ENCODE results near the gene CSNK2A1. TPM values are rescaled to one million over a fixed set of nuclear protein-coding genes. Genes with fewer than 3 reads are reported as not detected.

CSNK2A1 gene
- total RNA-seq, 2 experiments from 2014 or later: 154 to 155 TPM

DNA sequence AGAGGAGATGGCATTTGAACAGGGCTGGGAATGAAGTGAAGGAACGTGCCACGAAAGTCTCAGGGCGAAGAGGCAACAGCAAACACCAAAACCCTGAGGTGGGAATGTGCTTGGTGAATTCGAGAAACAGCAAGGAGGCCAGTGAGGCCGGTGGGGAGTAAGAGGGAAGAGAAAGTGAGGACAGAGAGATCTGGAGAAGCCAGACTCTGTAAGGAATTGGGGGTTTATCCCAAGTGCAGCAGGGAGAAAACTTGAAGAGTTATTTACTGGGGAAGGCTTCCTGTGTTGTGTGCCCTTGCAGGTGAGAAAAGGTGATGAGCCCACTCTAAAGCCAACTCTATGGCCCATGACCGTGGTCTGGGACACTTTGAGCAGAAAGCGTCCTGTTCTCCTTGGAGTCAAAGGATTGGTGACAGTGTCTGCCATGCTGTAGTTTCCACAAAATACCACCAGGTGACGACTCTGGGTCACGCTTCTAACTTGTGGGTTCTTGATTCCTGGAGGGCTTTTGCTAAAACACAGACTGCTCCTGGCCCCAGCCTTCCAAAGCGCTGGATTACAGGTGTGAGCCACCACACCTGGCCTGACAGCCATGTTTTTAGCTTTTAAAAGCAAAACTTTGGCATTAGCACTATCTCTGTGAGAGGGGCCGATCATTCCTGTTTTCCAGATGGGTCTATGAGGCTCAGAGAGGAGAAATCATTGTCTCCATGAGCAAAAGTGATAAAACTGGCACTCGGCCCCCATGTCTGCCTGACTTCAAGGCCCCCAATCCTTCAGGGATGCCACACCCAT lies 18.0 kb upstream of the CSNK2A1 start:
- intact Hi-C loops (cut with micrococcal nuclease): loop anchor here (1.0 kb wide), 1 partner anchor 84 kb away; no protein-coding TSS in a partner anchor
- peak; percentile 74 for DNase-seq
- Mint-ChIP-seq H3K4me3 (no peak overlapping the region), H3K27ac (no peak overlapping the region), H3K9me3 (no peaks in the 10 kb centered on the region), H3K4me1 (ENCODE audit: low read depth) (no peaks in the 10 kb centered on the region), H3K27me3 (peaks cover 13% of the 10 kb centered on the region), H3K36me3 (no peaks in the 10 kb centered on the region)
- ChIA-PET CTCF (interaction anchor here (0.6 to 4.5 kb wide), 18 partner anchors 9 to 200 kb away, joined by 3 to 99 read pairs (median 4); no protein-coding TSS in a partner anchor), POLR2A (interaction anchor here (0.9 kb wide), 1 partner anchor 18 kb away, joined by 3 read pairs; the partner anchor contains the start of gene CSNK2A1)

GRCh38 chr20:560680-561079 lies 17.1 kb upstream of the CSNK2A1 start:
- no peaks in the 10 kb centered on the region for H3K36me3 Mint-ChIP-seq
- no peaks in the 10 kb centered on the region for H3K4me1 Mint-ChIP-seq (ENCODE audit: low read depth)
- CTCF ChIA-PET: interaction anchor here (0.8 to 4.5 kb wide), 9 partner anchors 17 to 199 kb away, joined by 3 to 99 read pairs (median 4); no protein-coding TSS in a partner anchor
- H3K27me3 Mint-ChIP-seq: peaks cover 14% of the 10 kb centered on the region
- POLR2A ChIA-PET: no interaction called here
- H3K27ac Mint-ChIP-seq: no peak overlapping the region
- DNase-seq: no peak
- intact Hi-C loops (cut with micrococcal nuclease): loop anchor here (1.0 kb wide), 1 partner anchor 85 kb away; no protein-coding TSS in a partner anchor
- no peaks in the 10 kb centered on the region for H3K9me3 Mint-ChIP-seq
- H3K4me3 Mint-ChIP-seq: no peak overlapping the region

GRCh38 chr20:558117-558516 lies 14.5 kb upstream of the CSNK2A1 start:
- DNase-seq: no peak
- intact Hi-C loops (cut with micrococcal nuclease): no loop called here
- CTCF ChIA-PET: no interaction called here
- H3K27ac Mint-ChIP-seq: no peak overlapping the region
- no peaks in the 10 kb centered on the region for H3K4me1 Mint-ChIP-seq (ENCODE audit: low read depth)
- no peaks in the 10 kb centered on the region for H3K9me3 Mint-ChIP-seq
- POLR2A ChIA-PET: no interaction called here
- peaks cover 22% of the 10 kb centered on the region for H3K27me3 Mint-ChIP-seq
- H3K36me3 Mint-ChIP-seq: no peaks in the 10 kb centered on the region
- no peak overlapping the region for H3K4me3 Mint-ChIP-seq

DNA sequence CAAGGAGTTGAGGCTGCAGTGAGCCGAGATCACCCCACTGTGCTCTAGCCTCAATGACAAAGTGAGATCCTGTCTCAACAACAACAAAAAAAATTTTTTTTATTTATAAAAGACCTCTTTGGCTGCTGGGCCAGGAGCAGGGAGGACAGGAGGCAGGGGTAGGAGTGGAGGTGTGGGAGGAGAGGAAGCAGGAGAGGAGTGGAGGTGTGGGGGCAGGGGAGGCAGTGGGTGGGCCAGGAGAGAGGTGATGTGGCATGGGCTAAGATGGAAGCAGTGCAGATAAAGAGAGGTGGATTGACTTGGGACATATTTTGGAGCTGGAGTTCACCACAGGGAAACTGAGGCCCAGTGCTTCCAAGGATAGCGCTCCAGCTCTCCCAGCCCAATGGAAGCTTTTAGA lies 13.4 kb upstream of the CSNK2A1 start:
- Mint-ChIP-seq H3K4me1 (ENCODE audit: low read depth) (no peaks in the 10 kb centered on the region), H3K27ac (no peak overlapping the region), H3K27me3 (peaks cover 25% of the 10 kb centered on the region), H3K4me3 (no peak overlapping the region), H3K9me3 (no peaks in the 10 kb centered on the region), H3K36me3 (no peaks in the 10 kb centered on the region)
- ChIA-PET CTCF (interaction anchor here (1.9 kb wide), 1 partner anchor 88 kb away, joined by 6 read pairs; no protein-coding TSS in a partner anchor), POLR2A (no interaction called here)
- no peak for DNase-seq
- intact Hi-C loops (cut with micrococcal nuclease): no loop called here

- CTCF ChIA-PET: interaction anchor here (1.0 to 1.9 kb wide), 2 partner anchors 90 to 183 kb away, joined by 3 to 6 read pairs; no protein-coding TSS in a partner anchor
These were observed 12.4 kb upstream of the CSNK2A1 start for GRCh38 chr20:555976-556385.

DNA sequence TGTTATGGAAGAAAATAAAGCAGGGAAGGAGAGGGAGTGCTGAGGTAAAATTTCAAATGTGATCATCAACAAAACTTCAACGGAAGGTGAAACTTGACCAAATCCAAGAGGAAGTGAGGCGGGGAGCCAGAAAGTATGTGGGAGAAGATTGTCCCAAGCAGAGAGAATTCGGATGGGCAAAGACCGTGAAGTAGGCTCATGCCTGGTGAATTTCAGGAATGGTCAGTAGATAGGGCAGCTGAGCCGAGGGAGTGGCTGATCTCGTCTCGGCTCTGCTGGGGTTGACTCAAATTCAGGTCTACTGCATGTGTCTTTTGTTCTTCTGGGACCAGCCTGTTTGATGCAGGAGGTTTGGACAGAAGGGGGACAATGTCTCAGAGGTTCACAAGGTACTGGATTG lies 7.0 kb upstream of the CSNK2A1 start:
- Mint-ChIP-seq H3K36me3 (no peaks in the 10 kb centered on the region), H3K4me1 (ENCODE audit: low read depth) (no peaks in the 10 kb centered on the region), H3K9me3 (no peaks in the 10 kb centered on the region), H3K27me3 (peaks cover 27% of the 10 kb centered on the region), H3K27ac (no peak overlapping the region), H3K4me3 (no peak overlapping the region)
- no peak for DNase-seq
- CTCF ChIA-PET: interaction anchor here (0.6 to 3.1 kb wide), 2 partner anchors 13 to 95 kb away, joined by 6 to 12 read pairs; no protein-coding TSS in a partner anchor
- POLR2A ChIA-PET: no interaction called here
- intact Hi-C loops (cut with micrococcal nuclease): no loop called here

More at GRCh38 chr20:555976-556385, 12.4 kb upstream of the CSNK2A1 start:
- Mint-ChIP-seq H3K27me3 (peaks cover 25% of the 10 kb centered on the region), H3K9me3 (no peaks in the 10 kb centered on the region), H3K36me3 (no peaks in the 10 kb centered on the region), H3K4me3 (no peak overlapping the region), H3K4me1 (ENCODE audit: low read depth) (no peaks in the 10 kb centered on the region), H3K27ac (no peak overlapping the region)
- intact Hi-C loops (cut with micrococcal nuclease): no loop called here
- POLR2A ChIA-PET: no interaction called here
- no peak for DNase-seq

- no peaks in the 10 kb centered on the region for H3K4me1 Mint-ChIP-seq (ENCODE audit: low read depth)
- ChIA-PET POLR2A (no interaction called here), CTCF (interaction anchor here (0.6 to 3.1 kb wide), 3 partner anchors 12 to 195 kb away, joined by 5 to 12 read pairs (median 6); no protein-coding TSS in a partner anchor)
- no peak overlapping the region for H3K27ac Mint-ChIP-seq
- H3K27me3 Mint-ChIP-seq: peaks cover 22% of the 10 kb centered on the region
- H3K9me3 Mint-ChIP-seq: no peaks in the 10 kb centered on the region
- no peaks in the 10 kb centered on the region for H3K36me3 Mint-ChIP-seq
- intact Hi-C loops (cut with micrococcal nuclease): no loop called here
- DNase-seq: no peak
- no peak overlapping the region for H3K4me3 Mint-ChIP-seq
These were observed 6.3 kb upstream of the CSNK2A1 start for GRCh38 chr20:549722-550496.

GRCh38 chr20:548906-549305 lies 5.3 kb upstream of the CSNK2A1 start:
- Mint-ChIP-seq H3K36me3 (peaks cover 1% of the 10 kb centered on the region), H3K4me3 (no peak overlapping the region)
- POLR2A ChIA-PET: no interaction called here

GRCh38 chr20:547394-547793 lies 3.8 kb upstream of the CSNK2A1 start:
- POLR2A ChIA-PET: no interaction called here
- Mint-ChIP-seq H3K4me3 (no peak overlapping the region), H3K4me1 (ENCODE audit: low read depth) (peaks cover 15% of the 10 kb centered on the region), H3K36me3 (peaks cover 8% of the 10 kb centered on the region), H3K27ac (no peak overlapping the region), H3K9me3 (peaks cover 4% of the 10 kb centered on the region), H3K27me3 (peaks cover 17% of the 10 kb centered on the region)
- no peak for DNase-seq
- CTCF ChIA-PET: interaction anchor here (3.1 kb wide), 1 partner anchor 98 kb away, joined by 12 read pairs; no protein-coding TSS in a partner anchor
- intact Hi-C loops (cut with micrococcal nuclease): no loop called here

More at GRCh38 chr20:548906-549305, 5.3 kb upstream of the CSNK2A1 start:
- intact Hi-C loops (cut with micrococcal nuclease): no loop called here
- Mint-ChIP-seq H3K9me3 (peaks cover 4% of the 10 kb centered on the region), H3K27me3 (peaks cover 18% of the 10 kb centered on the region), H3K4me1 (ENCODE audit: low read depth) (peaks cover 8% of the 10 kb centered on the region), H3K27ac (no peak overlapping the region)
- CTCF ChIA-PET: interaction anchor here (0.6 to 3.1 kb wide), 2 partner anchors 96 to 196 kb away, joined by 5 to 12 read pairs; no protein-coding TSS in a partner anchor
- DNase-seq: no peak

DNA sequence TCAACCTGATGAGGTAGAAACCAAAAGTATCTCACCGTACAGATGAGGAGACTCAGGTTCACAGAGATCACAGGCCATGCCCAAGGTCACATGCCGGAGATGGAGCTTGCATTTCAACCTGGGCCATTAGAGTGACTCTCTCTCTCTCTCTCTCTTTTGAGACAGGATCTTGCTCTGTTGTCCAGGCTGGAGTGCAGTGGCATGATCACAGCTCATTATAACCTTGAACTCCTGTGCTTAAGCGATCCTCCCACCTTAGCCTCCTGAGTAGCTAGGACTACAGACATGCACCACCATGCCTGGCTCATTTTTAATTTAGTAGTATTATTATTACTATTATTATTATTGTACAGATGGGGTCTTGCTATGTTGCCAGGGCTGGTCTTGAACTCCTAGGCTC lies 2.8 kb upstream of the CSNK2A1 start:
- ChIA-PET CTCF (no interaction called here), POLR2A (no interaction called here)
- peaks cover 25% of the 10 kb centered on the region for H3K4me1 Mint-ChIP-seq (ENCODE audit: low read depth)
- no peak overlapping the region for H3K4me3 Mint-ChIP-seq
- no peak overlapping the region for H3K27ac Mint-ChIP-seq
- H3K27me3 Mint-ChIP-seq: peaks cover 15% of the 10 kb centered on the region
- intact Hi-C loops (cut with micrococcal nuclease): no loop called here
- no peak for DNase-seq
- peaks cover 13% of the 10 kb centered on the region for H3K36me3 Mint-ChIP-seq
- H3K9me3 Mint-ChIP-seq: peaks cover 4% of the 10 kb centered on the region

- H3K27me3 Mint-ChIP-seq: peaks cover 4% of the 10 kb centered on the region
- peaks cover 9% of the 10 kb centered on the region for H3K9me3 Mint-ChIP-seq
- no peak for DNase-seq
- ChIA-PET CTCF (interaction anchor here (0.8 to 3.5 kb wide), 6 partner anchors 101 to 217 kb away, joined by 3 to 16 read pairs (median 3); no protein-coding TSS in a partner anchor), POLR2A (interaction anchor here (0.7 to 1.7 kb wide), 5 partner anchors 16 to 108 kb away, joined by 3 to 8 read pairs (median 4); no protein-coding TSS in a partner anchor)
- peaks cover 28% of the 10 kb centered on the region for H3K36me3 Mint-ChIP-seq
- H3K4me3 Mint-ChIP-seq: peak overlapping the region; percentile 85
- peaks cover 44% of the 10 kb centered on the region for H3K4me1 Mint-ChIP-seq (ENCODE audit: low read depth)
- intact Hi-C loops (cut with micrococcal nuclease): loop anchor here (1.0 to 5.0 kb wide), 3 partner anchors 108 to 288 kb away; partner anchors contain the start of genes FAM110A, SOX12 and SRXN1
- H3K27ac Mint-ChIP-seq: peak overlapping the region; percentile 96
These were observed 649 bp upstream of the CSNK2A1 start for GRCh38 chr20:544153-544725.
